Activated effector memory CD4-positive, alpha-beta T cell treated with Interleukin-2 at 50 U/mL for 16 hours (primary cell): ENCODE data around the gene STK4.
A peak's percentile ranks its signal among the peaks of the same experiment; 100 is the strongest.

Experiments
- DNase-seq: peaks from one replicate; pipeline ENCODE4 v3.0.0-alpha.2; 2020

The STK4 gene

GRCh38 chr20:44955270-44955669 is 11.0 kb upstream of the STK4 start:
- DNase-seq, result no peak

- DNase-seq, result no peak
These were observed 9.9 kb upstream of the STK4 start for GRCh38 chr20:44956410-44956809.

GRCh38 chr20:44958276-44958675 is 8.0 kb upstream of the STK4 start:
- no peak for DNase-seq

GRCh38 chr20:44959082-44959637 is 7.2 kb upstream of the STK4 start:
- DNase-seq, result no peak

- DNase-seq, result no peak
These were observed 6.6 kb upstream of the STK4 start for GRCh38 chr20:44959638-44960102.

GRCh38 chr20:44960103-44960852 is 6.0 kb upstream of the STK4 start, which contains the start of gene TOMM34:
Gene TOMM34, minus strand, starts transcription at chr20:44960397. Its CDS starts 64 bp downstream, at chr20:44960333.
- peak; percentile 92 for DNase-seq

- DNase-seq, result no peak
These were observed 5.1 kb upstream of the STK4 start for GRCh38 chr20:44961011-44961869.

- no peak for DNase-seq
These were observed 4.4 kb upstream of the STK4 start for GRCh38 chr20:44961870-44962267.

GRCh38 chr20:44962483-44962882 is 3.8 kb upstream of the STK4 start:
- no peak for DNase-seq

- no peak for DNase-seq
These were observed 2.7 kb upstream of the STK4 start for GRCh38 chr20:44963325-44964215.

- no peak for DNase-seq
These were observed 672 bp upstream of the STK4 start for GRCh38 chr20:44965651-44966029.

GRCh38 chr20:44967207-44967807 is 995 bp downstream of the STK4 start:
- peak; percentile 15 for DNase-seq

GRCh38 chr20:44969300-44969894 is 3.1 kb downstream of the STK4 start:
- DNase-seq, result no peak

GRCh38 chr20:44970243-44970757 is 4.0 kb downstream of the STK4 start:
- no peak for DNase-seq

- DNase-seq, result no peak
These were observed 6.7 kb downstream of the STK4 start for GRCh38 chr20:44973053-44973452.

- no peak for DNase-seq
These were observed 10.4 kb downstream of the STK4 start for GRCh38 chr20:44976698-44977097.

- DNase-seq, result peak; percentile 38
These were observed 12.8 kb downstream of the STK4 start for GRCh38 chr20:44979090-44979621.

GRCh38 chr20:44981736-44982406 is 15.6 kb downstream of the STK4 start:
- DNase-seq, result no peak

- DNase-seq, result no peak
These were observed 16.9 kb downstream of the STK4 start for GRCh38 chr20:44983093-44983674.

GRCh38 chr20:44988631-44989171 is 22.4 kb downstream of the STK4 start:
- no peak for DNase-seq
